Measurements from ENCODE around the gene HDHD5. TPM values are rescaled to one million over a fixed set of nuclear protein-coding genes. Genes with fewer than 3 reads are reported as not detected.

The HDHD5 gene
- 19.1 TPM for total RNA-seq

DNA sequence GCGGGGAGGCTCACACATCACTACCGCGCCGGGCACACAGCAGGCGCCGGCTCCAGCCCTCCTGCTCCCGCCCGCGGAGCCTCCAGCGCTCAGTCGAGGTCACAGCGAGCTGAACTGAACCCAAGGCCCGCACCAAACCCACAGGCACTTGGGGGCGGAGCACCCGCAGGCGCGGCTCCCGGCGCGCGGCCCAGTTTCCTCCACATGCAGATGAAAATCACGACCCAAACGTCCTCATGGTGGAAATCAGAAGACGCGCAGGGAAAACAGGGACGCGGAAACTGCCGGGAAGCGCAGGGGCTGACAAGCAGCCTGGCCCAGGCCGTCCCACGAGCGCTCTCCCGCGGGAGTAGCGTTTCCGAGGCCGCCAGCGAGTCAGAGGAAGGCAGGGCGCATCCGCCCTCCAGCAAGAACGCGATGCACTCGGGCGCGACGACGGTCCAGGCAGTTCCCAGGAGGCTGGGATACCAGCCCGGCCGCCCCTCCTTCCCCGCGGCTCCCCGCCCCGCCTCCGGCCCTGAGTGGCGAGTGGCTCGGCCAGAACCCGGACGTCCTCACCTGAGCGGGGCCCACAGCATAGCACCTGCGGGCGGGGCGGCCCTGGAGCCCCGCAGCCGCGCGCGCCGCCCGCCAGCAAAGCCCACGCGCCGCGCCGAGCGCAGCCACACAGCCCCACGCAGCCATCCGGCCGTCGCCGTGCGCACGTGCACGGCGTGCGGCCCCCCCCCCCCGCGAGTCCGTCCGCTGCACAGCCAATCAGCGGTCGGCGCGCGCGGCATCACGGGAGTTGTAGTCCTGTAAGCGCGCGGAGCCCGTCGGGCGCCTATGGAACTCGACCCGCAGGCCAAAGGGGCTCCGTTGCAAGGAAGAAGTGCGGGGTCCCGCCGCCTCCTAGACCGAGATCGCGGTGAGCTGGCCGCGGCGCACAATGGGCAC, at the start of gene HDHD5:
HDHD5 (minus strand) TSS at position 710 of the 936 bp plus-strand sequence; CDS start at position 684, 26 bp downstream.
- intact Hi-C loops (cut with DNase I) = no loop called here
- DNase-seq (ENCODE audit: low spot score) (peak; percentile 94), ATAC-seq (peak; percentile 95)

DNA sequence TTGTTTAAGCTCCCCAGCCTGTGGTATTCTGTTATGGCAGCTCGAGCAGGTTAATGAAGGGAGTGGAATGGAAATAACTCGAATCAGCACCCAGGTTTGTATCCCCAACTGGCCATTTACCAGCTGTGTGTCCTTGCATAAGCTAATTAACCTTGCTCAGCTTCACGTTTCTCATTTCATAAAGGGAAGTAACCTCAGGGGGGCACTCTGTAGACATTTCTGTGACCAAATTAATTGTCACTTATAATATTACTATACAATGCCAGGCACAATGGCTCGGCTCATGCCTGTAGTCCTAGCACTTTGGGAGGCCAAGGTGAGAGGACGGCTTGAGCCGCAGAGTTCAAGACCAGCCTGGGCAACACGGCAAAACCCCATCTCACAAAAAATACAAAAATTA, 46.4 kb upstream of the HDHD5 start:
- no peak for ATAC-seq
- DNase-seq (ENCODE audit: low spot score) = no peak
- intact Hi-C loops (cut with DNase I) = no loop called here

DNA sequence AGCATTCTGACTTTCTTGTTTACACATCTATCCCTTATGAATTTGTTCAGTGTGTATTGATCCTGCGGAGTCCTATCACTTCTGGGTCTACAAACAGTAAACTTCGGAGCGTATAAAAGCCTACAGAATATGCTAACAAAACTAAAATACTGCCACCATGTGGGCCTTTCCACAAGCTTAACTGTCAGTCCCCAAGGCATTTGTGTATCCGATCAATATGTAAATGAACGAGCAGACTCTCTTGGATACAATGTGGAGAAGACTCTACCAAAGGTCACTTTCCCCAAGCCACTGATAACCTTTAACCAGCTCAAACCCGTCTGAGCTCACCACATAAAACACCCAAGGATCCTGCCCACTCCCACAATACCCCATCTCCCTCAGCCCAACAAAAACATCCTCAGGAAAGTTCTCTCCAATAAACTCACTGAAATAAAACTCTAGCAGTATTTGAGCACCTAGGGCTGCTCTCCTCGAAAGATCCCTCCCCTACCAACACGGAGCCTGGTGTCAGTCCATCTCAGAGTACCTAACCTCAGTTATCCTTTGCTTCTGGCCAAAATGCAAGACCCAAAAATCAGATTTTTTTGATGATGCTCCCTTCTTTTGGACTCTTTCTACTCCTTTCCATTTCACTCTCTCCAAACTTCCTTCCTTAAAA, 42.3 kb upstream of the HDHD5 start:
- ATAC-seq = no peak
- intact Hi-C loops (cut with DNase I) = no loop called here

DNA sequence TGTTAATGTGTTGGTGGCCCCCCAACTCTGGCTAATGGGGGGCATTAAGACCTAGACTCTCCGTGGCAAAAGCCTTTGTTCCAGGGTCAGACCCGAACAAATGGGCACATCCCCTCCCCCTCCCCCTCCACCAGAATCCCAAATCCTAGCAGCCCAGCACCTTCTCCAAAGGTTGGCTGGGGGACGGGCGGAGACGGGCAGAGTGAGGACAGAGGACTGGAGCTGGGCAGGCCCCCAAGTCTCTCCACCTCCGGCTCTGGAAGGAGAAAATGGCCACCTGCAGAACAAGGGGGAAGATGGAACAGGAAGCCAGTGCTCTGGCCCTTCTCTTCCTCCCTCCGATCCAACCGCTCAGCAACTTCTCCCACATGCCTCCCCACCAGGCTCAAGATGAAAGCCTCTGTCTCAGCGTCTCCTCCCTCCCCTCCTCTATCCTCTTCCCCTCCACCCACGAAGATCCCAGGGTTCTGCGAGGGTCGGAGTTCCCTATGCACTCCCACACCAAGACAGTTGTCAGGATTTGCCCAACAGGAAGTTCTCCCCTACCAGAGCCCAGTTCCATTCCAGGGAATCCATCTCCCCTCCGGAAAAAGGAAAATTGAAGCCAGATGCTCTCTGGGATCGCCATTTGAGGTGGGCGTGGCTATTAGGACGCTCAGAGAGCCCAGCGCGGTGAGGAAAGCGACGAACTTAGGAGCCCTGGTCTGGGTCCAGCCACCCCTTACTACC, 40.1 kb upstream of the HDHD5 start:
- intact Hi-C loops (cut with DNase I) = no loop called here
- ATAC-seq = peak; percentile 91
- peak; percentile 70 for DNase-seq (ENCODE audit: low spot score)

More for the DNA sequence above, 42.3 kb upstream of the HDHD5 start:
- no peak for DNase-seq (ENCODE audit: low spot score)

DNA sequence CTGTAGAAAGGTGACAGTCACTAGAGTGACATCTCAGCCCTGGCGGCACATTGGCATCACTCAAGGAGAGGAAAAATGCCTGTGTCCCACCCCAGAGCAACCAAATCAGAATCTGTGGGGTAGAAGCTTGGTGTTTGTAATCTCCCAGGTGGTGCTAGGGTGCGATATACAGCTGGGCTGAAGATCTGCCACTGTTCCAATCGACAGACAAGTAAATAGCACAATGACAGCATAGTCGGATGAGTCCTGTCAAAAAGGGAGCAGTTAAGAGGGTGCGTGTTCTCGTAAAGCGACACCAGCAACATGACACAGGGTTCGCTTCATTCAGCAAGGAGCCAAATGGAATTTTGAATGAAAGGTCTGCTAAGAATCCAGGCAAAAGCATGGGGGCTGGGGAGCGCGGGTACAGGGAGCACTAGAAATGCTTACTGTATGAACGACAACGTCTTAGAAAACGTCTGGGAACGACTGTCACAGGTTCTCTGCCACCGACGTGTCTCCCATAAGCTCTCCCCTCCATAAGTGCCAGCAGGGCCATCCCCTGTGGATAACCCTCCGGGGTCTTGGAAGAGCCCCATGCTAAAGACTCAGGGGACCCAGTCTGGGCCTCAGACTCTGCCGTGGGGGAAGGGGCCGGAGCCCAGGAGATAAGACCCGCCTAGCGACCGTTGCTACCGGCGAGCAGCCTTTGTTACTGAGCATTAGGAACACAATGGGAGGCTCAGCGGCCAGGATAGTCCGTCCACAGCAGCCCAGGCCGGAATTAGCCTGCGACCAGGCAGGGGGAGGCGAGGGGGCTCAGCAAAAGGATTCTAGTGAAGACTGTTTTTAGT, 39.3 kb upstream of the HDHD5 start:
- ATAC-seq (peak; percentile 73), DNase-seq (ENCODE audit: low spot score) (no peak)
- intact Hi-C loops (cut with DNase I) = no loop called here

DNA sequence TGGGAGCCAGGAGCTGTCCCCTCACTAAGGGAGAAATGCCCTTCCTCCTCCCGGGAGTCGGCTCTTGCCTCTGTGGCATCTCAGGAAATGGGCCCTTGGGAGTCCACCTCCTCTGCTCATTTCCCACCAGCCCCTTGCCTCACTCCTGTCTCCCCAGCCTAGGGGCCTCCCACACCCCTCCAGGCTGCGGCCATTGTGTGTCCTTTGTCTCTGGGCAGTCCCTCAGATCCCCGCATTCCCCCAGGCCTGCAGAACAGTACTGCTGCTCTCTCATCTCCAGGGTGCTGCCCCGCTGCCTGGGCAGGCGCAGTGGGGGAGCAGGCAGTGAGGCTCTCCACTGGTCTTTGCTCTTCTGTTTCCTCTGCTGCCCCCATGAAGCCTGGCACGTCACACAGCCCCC, 35.1 kb upstream of the HDHD5 start:
- intact Hi-C loops (cut with DNase I) = no loop called here
- ATAC-seq = no peak
- no peak for DNase-seq (ENCODE audit: low spot score)

DNA sequence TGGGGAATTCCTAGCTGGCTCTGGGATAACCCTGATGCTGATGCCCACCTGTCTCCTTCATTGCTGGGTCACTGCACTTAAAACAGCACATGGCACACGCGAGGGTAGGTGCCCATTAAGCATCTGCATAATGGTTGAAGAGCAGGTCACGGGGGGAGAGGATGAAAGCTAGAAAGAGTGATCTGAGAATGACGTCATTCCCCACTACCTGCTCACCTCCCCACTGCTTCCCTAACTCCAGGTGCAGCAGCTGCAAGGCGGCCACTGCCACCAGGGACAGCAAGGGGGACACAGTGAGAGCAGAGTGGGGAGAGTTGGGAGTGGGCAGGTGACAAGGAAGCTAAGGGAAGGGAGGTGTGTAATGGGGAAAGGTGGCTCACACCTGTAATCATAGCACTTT, 33.1 kb upstream of the HDHD5 start:
- intact Hi-C loops (cut with DNase I) = no loop called here
- ATAC-seq = no peak
- no peak for DNase-seq (ENCODE audit: low spot score)

DNA sequence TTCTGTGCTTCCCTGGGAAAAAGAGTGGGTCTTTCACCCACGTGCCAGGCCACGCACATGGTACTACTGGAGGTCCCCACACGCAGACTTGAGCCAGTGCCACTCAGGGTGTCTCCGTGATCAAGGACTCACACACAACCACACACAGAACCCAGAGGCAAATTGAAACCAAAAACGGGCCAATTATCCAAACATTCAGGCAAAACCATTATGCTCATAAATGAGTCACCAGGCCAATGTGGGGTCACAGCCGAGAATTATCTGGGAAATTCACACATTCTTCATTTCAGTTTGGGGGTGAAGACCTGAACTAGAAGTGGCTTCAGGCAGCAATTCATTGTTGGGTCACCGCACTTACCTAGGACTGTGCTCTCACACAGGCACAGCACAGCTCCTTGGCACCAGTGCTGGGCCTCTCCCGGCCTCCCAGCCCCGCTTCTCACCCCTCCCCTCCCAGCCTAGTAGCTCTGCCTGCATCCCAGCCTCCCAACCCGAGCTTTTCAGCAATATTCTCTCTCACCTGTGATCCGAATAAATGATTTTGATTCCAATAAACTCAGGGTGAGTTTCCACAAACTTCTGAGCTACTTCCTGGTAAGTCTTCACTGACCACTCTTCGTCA, 32.2 kb upstream of the HDHD5 start:
- ATAC-seq = no peak
- intact Hi-C loops (cut with DNase I) = no loop called here
- DNase-seq (ENCODE audit: low spot score) = no peak

DNA sequence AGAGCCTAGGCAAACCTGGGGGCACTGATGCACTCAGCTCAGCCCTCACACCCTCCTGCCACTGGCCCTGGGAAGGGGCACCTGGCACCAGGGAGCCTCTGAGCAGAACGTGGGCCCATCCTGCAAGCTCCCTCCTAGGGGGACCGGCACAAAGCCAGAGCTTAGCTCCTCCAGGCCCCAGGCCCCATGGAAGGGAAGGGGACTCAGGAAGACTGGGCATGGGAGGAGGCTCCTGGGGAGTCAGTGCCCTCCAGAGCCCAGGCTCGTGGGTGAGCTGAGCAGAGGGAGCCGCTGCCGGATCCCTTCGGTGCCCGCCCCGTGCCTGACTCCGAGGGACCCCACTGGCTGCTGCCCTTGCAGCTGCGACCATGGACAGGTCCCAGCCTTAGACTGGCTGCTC, 31.6 kb upstream of the HDHD5 start:
- ATAC-seq (peak; percentile 13), DNase-seq (ENCODE audit: low spot score) (no peak)
- intact Hi-C loops (cut with DNase I) = no loop called here

DNA sequence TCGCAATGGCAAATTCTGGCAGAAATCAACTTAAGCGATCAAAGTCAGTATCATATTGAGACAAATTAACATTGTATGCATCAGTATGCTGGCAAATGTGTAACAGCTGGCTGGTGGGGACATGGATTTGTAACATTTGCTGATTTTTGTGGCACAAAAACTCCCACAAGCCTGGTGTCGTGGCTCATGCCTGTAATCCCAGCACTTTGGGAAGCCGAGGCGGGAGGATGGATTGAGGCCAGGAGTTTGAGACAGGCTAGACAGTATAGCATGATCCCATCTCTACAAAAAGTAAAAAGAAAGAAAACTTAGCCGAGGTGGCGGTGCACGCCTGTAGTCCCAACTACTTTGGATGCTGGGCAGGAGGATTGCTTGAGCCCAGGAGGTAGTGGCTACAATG, 17.6 kb upstream of the HDHD5 start:
- intact Hi-C loops (cut with DNase I) = loop anchor here (10.0 kb wide), 1 partner anchor 328 kb away; no protein-coding TSS in a partner anchor
- ATAC-seq = no peak

DNA sequence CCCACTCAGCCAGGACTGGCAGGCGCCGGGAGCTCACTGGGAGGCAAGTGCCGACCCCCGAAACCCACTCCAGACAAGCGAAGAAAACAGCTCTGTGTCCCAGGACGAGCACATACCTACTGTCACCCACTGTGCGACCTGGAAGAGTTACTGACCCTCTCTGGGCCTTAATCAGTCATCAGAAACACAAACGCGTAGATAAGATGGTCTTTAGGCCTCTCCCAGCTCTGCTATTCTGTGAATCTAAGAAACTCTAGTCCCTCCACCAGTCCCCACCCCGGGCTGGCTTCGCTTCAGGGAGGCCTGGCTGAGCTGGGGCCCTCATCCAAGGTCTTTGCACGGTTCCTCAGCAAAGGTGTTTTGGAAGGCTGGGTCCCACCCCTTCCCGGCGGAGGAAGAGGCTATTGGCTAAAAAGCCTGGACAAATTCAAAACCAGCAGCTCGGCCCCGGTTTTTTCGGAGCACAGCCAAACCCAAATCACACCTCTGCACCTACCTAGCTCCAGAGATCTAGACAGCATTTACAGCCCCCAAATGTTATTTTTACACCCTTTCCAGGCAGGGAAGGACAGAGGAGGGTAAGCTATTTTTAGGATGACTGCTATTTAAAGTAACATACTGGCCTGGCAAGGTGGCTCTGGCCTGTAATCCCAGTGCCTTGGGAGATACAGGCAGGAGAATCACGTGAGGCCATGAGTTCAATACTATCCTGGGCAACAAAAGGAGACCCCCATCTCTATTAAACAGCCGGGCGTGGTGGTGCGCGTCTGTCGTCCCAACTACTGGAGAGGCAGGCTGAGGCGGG, 13.2 kb upstream of the HDHD5 start:
- intact Hi-C loops (cut with DNase I) = loop anchor here (10.0 kb wide), 1 partner anchor 333 kb away; no protein-coding TSS in a partner anchor
- ATAC-seq = peak; percentile 3
- peak; percentile 68 for DNase-seq (ENCODE audit: low spot score)

More for the DNA sequence above, 17.6 kb upstream of the HDHD5 start:
- DNase-seq (ENCODE audit: low spot score) = no peak

DNA sequence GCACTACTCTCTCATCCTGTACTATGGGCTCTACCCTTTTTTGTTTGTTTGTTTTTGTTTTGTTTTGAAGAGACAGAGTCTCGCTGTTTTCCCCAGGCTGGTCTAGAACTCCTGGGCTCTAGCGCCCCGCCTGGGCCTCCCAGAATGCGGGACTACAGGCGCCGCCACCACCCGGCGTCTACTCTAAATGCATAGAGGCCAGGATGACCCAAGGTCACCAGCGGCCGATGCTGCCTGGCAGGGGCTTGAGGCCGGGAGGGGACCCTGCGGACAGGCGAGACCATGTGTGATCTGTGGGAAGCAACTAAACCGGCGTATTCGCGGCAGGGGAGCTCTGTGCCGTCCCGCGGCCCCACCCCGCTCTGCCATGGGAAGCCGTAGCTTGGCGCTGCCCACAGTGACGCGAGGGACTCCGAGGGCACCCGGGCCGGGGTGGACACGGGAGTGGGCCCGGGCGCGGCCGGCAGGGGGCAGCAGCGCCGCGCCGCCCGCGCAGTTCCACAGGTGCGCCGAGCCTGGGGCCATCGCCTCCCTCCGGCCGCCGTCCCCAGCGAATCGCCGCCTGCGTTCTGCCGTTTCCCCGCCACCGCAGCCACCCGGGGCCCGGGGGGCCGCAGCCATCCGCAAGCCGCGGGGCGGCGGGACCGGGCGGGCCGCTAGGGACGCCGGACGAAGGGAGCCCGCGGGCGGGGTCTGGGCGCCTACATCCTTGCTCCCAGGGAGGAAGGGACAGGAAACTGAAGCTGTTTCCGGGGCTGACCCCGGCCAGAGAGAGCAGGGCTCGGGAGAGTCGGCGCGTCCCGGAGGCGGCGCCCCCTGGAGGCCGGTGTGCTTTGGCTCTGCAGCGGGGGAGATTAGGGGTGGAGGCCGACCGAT, 12.3 kb upstream of the HDHD5 start:
- intact Hi-C loops (cut with DNase I) = loop anchor here (10.0 kb wide), 1 partner anchor 333 kb away; no protein-coding TSS in a partner anchor
- peak; percentile 96 for ATAC-seq

DNA sequence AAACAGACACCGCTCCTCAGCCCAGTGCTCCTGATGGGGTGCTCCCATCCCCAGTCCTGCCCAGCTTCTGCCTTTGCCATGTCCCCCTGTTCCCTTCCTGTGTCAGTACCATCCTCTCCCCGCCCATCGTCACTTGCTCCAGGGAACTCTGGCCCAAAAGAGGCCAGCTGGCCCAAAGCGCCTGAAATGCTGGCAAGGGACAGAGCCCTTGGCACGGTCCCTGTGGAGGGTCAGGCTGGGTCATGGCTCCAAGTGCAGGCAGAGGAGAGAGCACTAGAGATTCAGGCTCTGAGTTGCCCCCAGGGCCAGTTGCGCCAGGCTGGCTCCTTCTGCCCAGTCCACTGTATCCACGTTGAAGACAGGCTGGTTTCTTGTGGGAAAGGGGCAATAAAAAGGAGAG, 8.4 kb upstream of the HDHD5 start:
- DNase-seq (ENCODE audit: low spot score) = no peak
- no peak for ATAC-seq

More for the DNA sequence above, 12.3 kb upstream of the HDHD5 start:
- peak; percentile 90 for DNase-seq (ENCODE audit: low spot score)

DNA sequence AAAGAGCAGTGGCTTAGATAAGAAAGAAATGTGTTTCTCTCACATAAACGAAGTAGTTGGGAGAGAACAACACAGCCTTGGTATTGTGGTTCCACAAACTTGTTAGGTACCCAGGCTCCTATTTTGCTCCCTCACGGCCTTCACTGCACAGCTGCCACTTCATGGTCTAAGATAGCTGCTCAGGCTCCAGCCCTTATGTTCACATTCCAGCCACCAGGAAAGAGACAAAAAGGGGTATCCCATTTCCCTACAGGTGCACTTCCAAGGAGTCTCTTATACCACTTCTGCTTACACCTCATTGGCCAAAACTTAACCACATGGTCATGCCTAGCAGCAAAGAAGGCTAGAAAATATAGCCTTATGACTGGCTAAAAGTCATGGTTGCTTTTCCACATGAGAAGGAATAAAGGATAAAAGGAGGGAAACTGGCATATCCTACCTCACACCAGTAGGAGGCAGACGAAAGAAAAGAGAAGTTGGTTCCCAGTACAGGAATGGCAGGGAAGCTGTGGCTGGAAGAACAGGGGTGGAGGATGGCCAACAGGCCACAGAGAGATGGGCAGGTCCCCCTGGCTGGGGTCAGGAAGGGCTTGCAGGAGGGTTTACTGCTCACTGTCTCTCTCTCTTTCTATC, 5.4 kb upstream of the HDHD5 start:
- DNase-seq (ENCODE audit: low spot score) (no peak), ATAC-seq (no peak)
- intact Hi-C loops (cut with DNase I) = no loop called here

More for the DNA sequence above, 8.4 kb upstream of the HDHD5 start:
- intact Hi-C loops (cut with DNase I) = no loop called here

DNA sequence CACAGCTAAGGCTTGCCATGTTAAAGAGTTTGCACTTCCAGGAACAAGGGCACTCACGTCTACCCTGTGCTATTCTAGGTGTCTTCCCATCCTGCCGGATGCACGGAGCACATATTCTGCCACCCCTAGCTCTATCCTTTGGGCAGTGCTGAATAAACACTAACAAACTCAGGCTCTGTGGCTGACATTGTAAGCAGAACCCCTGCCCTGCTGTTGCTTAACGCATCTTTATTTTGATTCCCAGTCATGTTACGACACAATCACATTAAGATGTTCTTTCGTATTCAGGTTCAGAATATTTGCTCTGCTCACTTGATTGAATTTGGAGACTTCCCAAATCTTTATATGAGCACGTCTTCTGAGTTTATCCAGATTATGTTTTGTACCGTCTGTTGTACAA, 3.7 kb upstream of the HDHD5 start:
- ATAC-seq (no peak), DNase-seq (ENCODE audit: low spot score) (no peak)
- intact Hi-C loops (cut with DNase I) = no loop called here

DNA sequence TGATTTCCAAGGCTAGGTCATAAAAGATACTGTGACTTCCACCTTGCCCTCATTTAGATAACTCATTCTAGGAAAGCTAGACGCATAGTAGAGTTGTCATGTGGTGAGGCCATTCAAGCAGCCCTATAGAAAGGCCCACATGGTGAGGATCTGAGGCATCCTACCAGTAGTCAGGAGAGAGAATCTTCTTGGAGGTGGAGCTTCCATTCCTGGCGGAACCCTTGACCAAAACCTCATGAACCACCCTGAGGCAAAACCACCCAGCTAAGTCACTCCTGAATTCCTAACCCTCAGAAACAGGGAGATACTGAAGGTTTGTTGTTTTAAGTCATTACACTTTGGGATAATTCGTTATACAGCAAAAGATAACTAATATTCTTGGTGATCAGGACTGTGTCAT, 2.9 kb upstream of the HDHD5 start:
- intact Hi-C loops (cut with DNase I) = no loop called here
- no peak for DNase-seq (ENCODE audit: low spot score)
- ATAC-seq = no peak

Data from sciatic nerve (tissue), 2 donors.